ACC112 (cell line): ENCODE data around the gene OR2A12.

Experiments used
- H2AFZ ChIP-seq: fragments of 200-600 bp; sonication (generic); one replicate; pipeline ENCODE4 v1.6.0; 2017; ENCODE audit warnings: antibody characterized with exemption, low read length; ENCODE audit not compliant: unreplicated experiment
- H3K27ac ChIP-seq: fragments of 200-600 bp; sonication (generic); 2 replicates; pipeline ENCODE4 v1.5.1; 2014; ENCODE audit warnings: low read depth, mild to moderate bottlenecking, antibody characterized with exemption, low read length, moderate library complexity
- H3K27me3 ChIP-seq: fragments of 200-600 bp; sonication (generic); 2 replicates; pipeline ENCODE4 v1.6.1; 2014; ENCODE audit warnings: mild to moderate bottlenecking, antibody characterized with exemption, low read length, moderate library complexity, mixed read lengths; ENCODE audit not compliant: insufficient read depth
- H3K36me3 ChIP-seq: fragments of 200-600 bp; sonication (generic); 2 replicates; pipeline ENCODE4 v1.6.1; 2016; ENCODE audit warnings: mild to moderate bottlenecking, antibody characterized with exemption, low read length, moderate library complexity, mixed read lengths; ENCODE audit not compliant: insufficient read depth
- H3K4me1 ChIP-seq: fragments of 200-600 bp; sonication (generic); one replicate; pipeline ENCODE4 v1.6.1; 2016; ENCODE audit warnings: low read length, mixed read lengths; ENCODE audit not compliant: insufficient read depth, unreplicated experiment, control insufficient read depth
- H3K4me3 ChIP-seq: fragments of 200-600 bp; sonication (generic); 2 replicates; pipeline ENCODE4 v1.5.1; 2014; ENCODE audit warnings: mild to moderate bottlenecking, low read depth, low read length
- H3K79me2 ChIP-seq: fragments of 200-600 bp; sonication (generic); one replicate; pipeline ENCODE4 v1.6.0; 2016; ENCODE audit warnings: low read length; ENCODE audit not compliant: control insufficient read depth, unreplicated experiment, insufficient read depth

Gene OR2A12

GRCh38 chr7:144069953-144070352 lies 16.1 kb upstream of the OR2A12 start:
- Histone ChIP-seq H3K4me3 (no peak overlapping the region), H3K79me2 (no peaks in the 10 kb centered on the region), H3K4me1 (no peaks in the 10 kb centered on the region), H2AFZ (no peak overlapping the region), H3K27me3 (peaks cover 18% of the 10 kb centered on the region; the same call in 1 of the 2 replicates), H3K27ac (no peak overlapping the region), H3K36me3 (no peaks in the 10 kb centered on the region)

- Histone ChIP-seq H3K4me1 (no peaks in the 10 kb centered on the region), H3K79me2 (no peaks in the 10 kb centered on the region), H3K36me3 (no peaks in the 10 kb centered on the region), H2AFZ (no peak overlapping the region), H3K27ac (no peak overlapping the region), H3K4me3 (no peak overlapping the region), H3K27me3 (peaks cover 7% of the 10 kb centered on the region; the same call in 1 of the 2 replicates)
Observed at GRCh38 chr7:144074374-144074773, 11.7 kb upstream of the OR2A12 start.

GRCh38 chr7:144086730-144087129 lies 652 bp downstream of the OR2A12 start:
- Histone ChIP-seq H3K79me2 (no peaks in the 10 kb centered on the region), H3K4me3 (no peak overlapping the region), H3K27ac (no peak overlapping the region), H3K4me1 (no peaks in the 10 kb centered on the region), H3K36me3 (no peaks in the 10 kb centered on the region), H3K27me3 (no peaks in the 10 kb centered on the region), H2AFZ (no peak overlapping the region)

- H3K4me1 ChIP-seq = no peaks in the 10 kb centered on the region
- H3K4me3 ChIP-seq = no peak overlapping the region
- H3K79me2 ChIP-seq = no peaks in the 10 kb centered on the region
- no peak overlapping the region for H3K27ac ChIP-seq
- no peaks in the 10 kb centered on the region for H3K36me3 ChIP-seq
- H3K27me3 ChIP-seq = no peaks in the 10 kb centered on the region
- H2AFZ ChIP-seq = no peak overlapping the region
Observed at GRCh38 chr7:144087230-144087629, 1.2 kb downstream of the OR2A12 start.

GRCh38 chr7:144090667-144091066 lies 4.6 kb downstream of the OR2A12 start:
- no peaks in the 10 kb centered on the region for H3K27me3 ChIP-seq
- H3K36me3 ChIP-seq = no peaks in the 10 kb centered on the region
- H3K4me3 ChIP-seq = no peak overlapping the region
- no peaks in the 10 kb centered on the region for H3K4me1 ChIP-seq
- H3K27ac ChIP-seq = no peak overlapping the region
- H2AFZ ChIP-seq = no peak overlapping the region
- no peaks in the 10 kb centered on the region for H3K79me2 ChIP-seq

DNA sequence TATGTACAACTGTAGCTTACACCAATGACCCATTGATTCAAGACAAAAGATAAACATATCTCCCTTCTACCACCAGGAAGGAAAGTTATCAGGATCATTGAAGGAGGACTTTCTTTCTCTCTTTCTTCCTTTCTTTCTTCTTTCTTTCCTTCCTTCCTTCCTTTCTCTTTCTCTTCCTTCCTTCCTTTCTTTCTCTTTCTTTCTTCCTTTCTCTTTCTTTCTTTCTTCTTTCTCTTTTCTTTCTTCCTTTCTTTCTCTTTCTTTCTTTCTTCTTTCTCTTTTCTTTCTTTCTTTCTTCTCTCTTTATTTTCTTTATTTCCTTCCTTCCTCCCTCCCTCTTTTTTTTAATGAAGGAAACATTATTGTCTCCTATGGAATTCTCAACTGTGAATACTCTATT lies 12.7 kb downstream of the OR2A12 start:
- Histone ChIP-seq H3K27me3 (no peaks in the 10 kb centered on the region), H3K4me3 (no peak overlapping the region), H2AFZ (no peak overlapping the region), H3K36me3 (no peaks in the 10 kb centered on the region), H3K4me1 (no peaks in the 10 kb centered on the region), H3K27ac (no peak overlapping the region), H3K79me2 (no peaks in the 10 kb centered on the region)

DNA sequence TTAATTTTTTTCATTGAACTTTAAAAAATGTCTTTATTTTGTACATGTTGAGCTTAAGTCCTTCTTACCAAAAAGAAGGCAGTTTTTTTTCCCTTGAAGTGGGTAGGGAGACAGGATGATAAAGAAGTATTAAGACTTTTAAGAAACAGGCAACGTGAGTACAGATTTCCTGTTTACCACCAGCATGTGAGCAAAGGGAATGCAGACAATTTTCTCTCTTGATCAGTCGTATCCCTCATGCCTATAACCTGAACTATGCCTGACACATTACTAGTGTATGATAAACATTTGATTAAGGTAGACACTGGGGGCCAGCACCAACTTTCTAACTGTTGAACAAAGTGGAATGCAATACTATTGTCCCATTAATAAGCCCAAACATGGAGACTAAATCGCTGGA lies 14.5 kb downstream of the OR2A12 start:
- no peaks in the 10 kb centered on the region for H3K79me2 ChIP-seq
- H3K27me3 ChIP-seq = no peaks in the 10 kb centered on the region
- H2AFZ ChIP-seq = no peak overlapping the region
- no peaks in the 10 kb centered on the region for H3K36me3 ChIP-seq
- no peak overlapping the region for H3K27ac ChIP-seq
- H3K4me3 ChIP-seq = no peak overlapping the region
- H3K4me1 ChIP-seq = no peaks in the 10 kb centered on the region

DNA sequence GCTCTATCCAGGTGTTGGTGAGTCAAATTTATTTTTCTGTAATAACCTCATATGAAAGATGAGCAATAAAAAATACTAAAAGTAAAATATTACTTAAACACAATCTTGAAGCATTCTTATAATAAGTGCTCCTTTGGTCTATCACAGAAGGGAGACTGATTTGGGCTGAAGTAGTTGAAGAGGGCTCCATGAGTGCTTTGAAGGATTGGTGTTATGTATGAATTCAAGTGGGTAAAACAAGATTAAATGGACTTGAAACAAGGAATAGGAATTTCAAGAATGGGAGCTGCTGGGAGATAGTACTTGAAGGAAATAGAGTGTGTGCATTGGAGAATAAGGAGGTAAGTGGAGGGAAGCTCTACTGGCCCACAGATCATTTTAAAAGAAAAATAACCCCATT lies 16.0 kb downstream of the OR2A12 start:
- no peaks in the 10 kb centered on the region for H3K79me2 ChIP-seq
- H3K4me1 ChIP-seq = no peaks in the 10 kb centered on the region
- H2AFZ ChIP-seq = no peak overlapping the region
- no peak overlapping the region for H3K4me3 ChIP-seq
- H3K36me3 ChIP-seq = no peaks in the 10 kb centered on the region
- no peaks in the 10 kb centered on the region for H3K27me3 ChIP-seq
- H3K27ac ChIP-seq = no peak overlapping the region

- H2AFZ ChIP-seq = no peak overlapping the region
Observed at GRCh38 chr7:144105211-144105610, 19.1 kb downstream of the OR2A12 start.

DNA sequence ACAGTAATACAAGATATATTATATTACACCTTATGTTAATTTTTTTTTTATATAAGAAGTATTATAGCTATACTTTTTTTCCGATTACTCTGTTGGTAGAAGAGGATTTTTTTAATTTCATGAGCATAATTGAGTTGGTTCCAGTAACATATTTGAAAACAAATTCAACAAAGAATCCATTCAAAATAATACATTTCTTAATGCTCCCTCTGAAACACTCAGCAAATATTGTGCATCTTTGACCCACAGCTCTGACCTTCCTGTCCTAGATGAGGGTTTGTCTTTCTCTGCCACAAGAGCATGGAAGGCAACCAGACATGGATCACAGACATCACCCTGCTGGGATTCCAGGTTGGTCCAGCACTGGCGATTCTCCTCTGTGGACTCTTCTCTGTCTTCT lies 23.2 kb downstream of the OR2A12 start, which contains the start of gene OR2A2:
OR2A2 (plus strand) TSS at position 301 of the 400 bp plus-strand sequence; CDS start at position 301, 0 bp downstream.
- Histone ChIP-seq H3K4me3 (no peak within 1 kb of the TSS), H2AFZ (no peak within 1 kb of the TSS), H3K4me1 (no peaks in the 10 kb centered on the region), H3K27me3 (no peaks in the 10 kb centered on the region), H3K27ac (no peak within 1 kb of the TSS), H3K79me2 (no peaks in the 10 kb centered on the region), H3K36me3 (no peaks in the 10 kb centered on the region)

More at GRCh38 chr7:144105211-144105610, 19.1 kb downstream of the OR2A12 start:
- no peaks in the 10 kb centered on the region for H3K27me3 ChIP-seq
- H3K36me3 ChIP-seq = no peaks in the 10 kb centered on the region
- no peaks in the 10 kb centered on the region for H3K79me2 ChIP-seq
- H3K4me1 ChIP-seq = no peaks in the 10 kb centered on the region
- H3K27ac ChIP-seq = no peak overlapping the region
- no peak overlapping the region for H3K4me3 ChIP-seq

DNA sequence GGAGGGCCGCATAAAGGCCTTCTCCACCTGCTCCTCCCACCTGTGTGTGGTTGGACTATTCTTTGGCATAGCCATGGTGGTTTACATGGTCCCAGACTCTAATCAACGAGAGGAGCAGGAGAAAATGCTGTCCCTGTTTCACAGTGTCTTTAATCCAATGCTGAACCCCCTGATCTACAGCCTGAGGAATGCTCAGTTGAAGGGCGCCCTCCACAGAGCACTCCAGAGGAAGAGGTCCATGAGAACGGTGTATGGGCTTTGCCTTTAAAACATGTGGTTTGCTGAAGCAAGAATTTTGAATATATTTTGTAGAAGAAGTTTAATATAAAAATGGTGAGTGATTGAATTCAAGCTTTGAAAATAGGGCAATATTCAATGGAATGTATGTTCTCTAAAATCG lies 24.2 kb downstream of the OR2A12 start:
- Histone ChIP-seq H3K36me3 (no peaks in the 10 kb centered on the region), H3K4me1 (no peaks in the 10 kb centered on the region), H2AFZ (no peak overlapping the region), H3K27ac (no peak overlapping the region), H3K79me2 (no peaks in the 10 kb centered on the region), H3K4me3 (no peak overlapping the region), H3K27me3 (no peaks in the 10 kb centered on the region)
